HL-60/S4 treated with phorbol 12-myristate 13-acetate at 8.2 ng/mL for 4 days and 3 days (cell line): Measurements from ENCODE around the gene FAM83B.
"Not testable (repeated sequence)": the region's sequence is repeated elsewhere in the genome, so short reads cannot be mapped to it uniquely, and the experiment has no call there.

Source experiments
- in situ Hi-C: fragments of 300-500 bp; cut with MboI; formaldehyde crosslinking; loops from 2 replicates; pipeline ENCODE4 v1.15.0; 2022; ENCODE audit warnings: low sequenced_read_pairs

The FAM83B gene

GRCh38 chr6:54846243-54846856 is at the start of gene FAM83B:
Gene FAM83B, plus strand, starts transcription at chr6:54846771. Its CDS starts 23,476 bp downstream, at chr6:54870247.
- in situ Hi-C loops: no loop called here

- in situ Hi-C loops: not testable (repeated sequence)
These were observed 49.7 kb upstream of the FAM83B start for GRCh38 chr6:54796918-54797317.

- in situ Hi-C loops: no loop called here
These were observed 46.4 kb upstream of the FAM83B start for GRCh38 chr6:54800050-54800600.

- in situ Hi-C loops: no loop called here
These were observed 45.3 kb upstream of the FAM83B start for GRCh38 chr6:54801244-54801643.

- in situ Hi-C loops: no loop called here
These were observed 44.9 kb upstream of the FAM83B start for GRCh38 chr6:54801669-54802068.

GRCh38 chr6:54802775-54803634 is 43.6 kb upstream of the FAM83B start:
- in situ Hi-C loops: no loop called here

- in situ Hi-C loops: no loop called here
These were observed 41.5 kb upstream of the FAM83B start for GRCh38 chr6:54805077-54805476.

- in situ Hi-C loops: no loop called here
These were observed 36.4 kb upstream of the FAM83B start for GRCh38 chr6:54810147-54810546.

GRCh38 chr6:54813892-54814291 is 32.7 kb upstream of the FAM83B start:
- in situ Hi-C loops: no loop called here

GRCh38 chr6:54817236-54817635 is 29.3 kb upstream of the FAM83B start:
- in situ Hi-C loops: no loop called here

GRCh38 chr6:54817834-54818233 is 28.7 kb upstream of the FAM83B start:
- in situ Hi-C loops: no loop called here

- in situ Hi-C loops: not testable (repeated sequence)
These were observed 22.3 kb upstream of the FAM83B start for GRCh38 chr6:54824225-54824624.

GRCh38 chr6:54827010-54827409 is 19.6 kb upstream of the FAM83B start:
- in situ Hi-C loops: no loop called here

GRCh38 chr6:54830216-54830615 is 16.4 kb upstream of the FAM83B start:
- in situ Hi-C loops: no loop called here

GRCh38 chr6:54835176-54835575 is 11.4 kb upstream of the FAM83B start:
- in situ Hi-C loops: no loop called here

- in situ Hi-C loops: no loop called here
These were observed 495 bp downstream of the FAM83B start for GRCh38 chr6:54846857-54847674.

- in situ Hi-C loops: no loop called here
These were observed 1.4 kb downstream of the FAM83B start for GRCh38 chr6:54847799-54848597.

GRCh38 chr6:54850114-54850513 is 3.5 kb downstream of the FAM83B start:
- in situ Hi-C loops: no loop called here

- in situ Hi-C loops: no loop called here
These were observed 9.6 kb downstream of the FAM83B start for GRCh38 chr6:54856129-54856528.

- in situ Hi-C loops: no loop called here
These were observed 13.6 kb downstream of the FAM83B start for GRCh38 chr6:54860132-54860531.
